Lower leg skin (tissue), 3 donors: ENCODE measurements around the gene RHEBL1.

ENCODE experiments used
- POLR2A ChIP-seq, 2 donors: fragments of 450-650 bp; IDR thresholded peaks; one replicate each; pipeline ENCODE4 v1.6.1; 2016 to 2017; ENCODE audit warnings: antibody characterized with exemption in 2 of 2, mild to moderate bottlenecking in 1 of 2, moderate library complexity in 1 of 2
- TF ChIP-seq, protein P1 (sequence below), 3 donors: fragments of 450-650 bp; IDR thresholded peaks; one replicate each; pipeline ENCODE4 v1.5.1; 2016; ENCODE audit warnings: antibody characterized with exemption in 3 of 3, mild to moderate bottlenecking in 3 of 3, moderate library complexity in 2 of 3

DNA sequence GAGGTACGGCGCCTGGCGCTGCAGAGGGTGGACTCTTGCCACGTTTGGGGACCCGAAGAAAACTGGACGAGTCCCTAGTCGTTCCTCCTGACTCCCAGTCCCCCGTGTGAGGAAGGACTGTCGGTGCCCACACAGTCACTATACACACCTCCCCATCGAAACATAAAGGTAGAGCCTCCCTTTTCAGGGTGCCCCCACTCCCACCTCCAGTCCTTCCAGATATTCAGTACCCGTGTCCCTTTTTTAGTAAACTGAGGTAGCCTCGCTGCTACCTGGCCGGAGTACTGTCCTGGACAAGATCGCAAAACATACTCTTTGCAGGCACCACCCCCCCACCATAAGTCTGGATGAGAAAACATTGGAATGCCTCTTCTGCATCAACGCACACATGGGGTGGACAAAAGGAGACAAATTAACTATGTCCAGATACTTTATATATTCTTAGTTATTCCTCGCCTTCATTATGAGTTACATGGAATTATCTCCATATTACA, 8.6 kb downstream of the RHEBL1 start:
- TF ChIP-seq, protein P1, sequence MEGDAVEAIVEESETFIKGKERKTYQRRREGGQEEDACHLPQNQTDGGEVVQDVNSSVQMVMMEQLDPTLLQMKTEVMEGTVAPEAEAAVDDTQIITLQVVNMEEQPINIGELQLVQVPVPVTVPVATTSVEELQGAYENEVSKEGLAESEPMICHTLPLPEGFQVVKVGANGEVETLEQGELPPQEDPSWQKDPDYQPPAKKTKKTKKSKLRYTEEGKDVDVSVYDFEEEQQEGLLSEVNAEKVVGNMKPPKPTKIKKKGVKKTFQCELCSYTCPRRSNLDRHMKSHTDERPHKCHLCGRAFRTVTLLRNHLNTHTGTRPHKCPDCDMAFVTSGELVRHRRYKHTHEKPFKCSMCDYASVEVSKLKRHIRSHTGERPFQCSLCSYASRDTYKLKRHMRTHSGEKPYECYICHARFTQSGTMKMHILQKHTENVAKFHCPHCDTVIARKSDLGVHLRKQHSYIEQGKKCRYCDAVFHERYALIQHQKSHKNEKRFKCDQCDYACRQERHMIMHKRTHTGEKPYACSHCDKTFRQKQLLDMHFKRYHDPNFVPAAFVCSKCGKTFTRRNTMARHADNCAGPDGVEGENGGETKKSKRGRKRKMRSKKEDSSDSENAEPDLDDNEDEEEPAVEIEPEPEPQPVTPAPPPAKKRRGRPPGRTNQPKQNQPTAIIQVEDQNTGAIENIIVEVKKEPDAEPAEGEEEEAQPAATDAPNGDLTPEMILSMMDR (IDR thresholded peaks at IDR 0.05) = no peak
- TF ChIP-seq POLR2A (IDR thresholded peaks at IDR 0.05) = no peak
